GM19238 (cell line): ENCODE results near the gene CDH12.
"Not testable (repeated sequence)": the region's sequence is repeated elsewhere in the genome, so short reads cannot be mapped to it uniquely, and the experiment has no call there.

Source experiments
- DNase-seq: peaks from one replicate; pipeline ENCODE4 v3.0.0; 2011; ENCODE audit warnings: low spot score; ENCODE audit not compliant: insufficient read length

CDH12 gene

GRCh38 chr5:22651355-22651754 lies 201.8 kb downstream of the CDH12 start:
- no peak for DNase-seq

DNA sequence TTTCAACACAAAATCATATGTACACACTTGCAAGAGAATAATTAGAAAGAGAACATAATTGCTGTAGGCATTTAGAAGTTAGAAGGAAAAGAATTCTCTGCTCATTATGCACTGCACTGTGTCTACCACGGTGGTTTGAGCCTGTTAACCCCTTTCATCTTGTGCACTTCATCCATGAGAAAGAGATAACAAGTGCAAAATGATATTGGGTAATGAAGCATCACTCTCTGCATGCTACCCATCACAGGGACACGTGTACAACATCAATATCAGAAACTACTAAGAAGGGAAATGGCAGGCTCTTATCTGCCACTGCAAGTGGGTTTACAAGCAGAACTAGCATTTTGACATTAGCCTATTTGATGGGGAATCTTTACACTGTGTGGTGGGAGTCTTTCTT lies 202.6 kb downstream of the CDH12 start:
- DNase-seq: no peak

DNA sequence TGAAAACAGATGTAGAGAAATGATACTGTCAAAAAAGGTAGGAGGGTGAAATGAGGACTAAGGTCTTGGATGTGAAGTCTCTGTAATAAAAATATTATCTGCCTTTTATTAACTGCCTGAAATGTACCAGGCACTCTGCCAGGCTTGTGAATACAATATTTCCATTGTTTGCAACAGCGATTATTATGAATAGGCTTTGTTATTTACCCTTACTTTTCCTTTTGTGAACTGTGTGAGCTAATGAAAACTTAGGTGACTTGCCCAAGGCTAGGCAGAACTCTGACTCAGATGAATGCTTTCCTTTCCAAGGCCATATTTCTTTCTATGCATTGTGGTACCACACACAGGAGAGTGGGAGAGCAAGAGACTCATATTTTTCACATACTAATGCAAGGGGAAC lies 204.1 kb downstream of the CDH12 start:
- DNase-seq: no peak

GRCh38 chr5:22644859-22645258 lies 208.3 kb downstream of the CDH12 start:
- DNase-seq: no peak

DNA sequence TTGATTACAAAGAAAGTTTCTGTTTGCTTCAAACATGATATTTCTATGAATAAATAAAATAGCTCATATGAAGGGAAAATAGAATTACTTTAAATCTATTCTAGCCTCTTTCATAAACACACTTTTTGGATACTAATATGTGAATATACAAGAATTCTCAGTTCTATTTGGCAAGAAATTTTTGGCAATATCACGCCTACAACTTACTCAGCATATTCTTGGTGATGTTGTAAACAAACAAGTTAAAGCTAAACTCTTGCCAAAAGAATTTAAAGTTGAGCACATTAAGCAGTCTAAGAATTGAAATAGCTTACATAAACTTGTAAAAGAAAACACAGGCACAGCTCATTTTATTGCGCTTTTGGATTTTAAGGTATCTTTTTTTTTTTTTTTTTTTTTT lies 209.8 kb downstream of the CDH12 start:
- DNase-seq: no peak

DNA sequence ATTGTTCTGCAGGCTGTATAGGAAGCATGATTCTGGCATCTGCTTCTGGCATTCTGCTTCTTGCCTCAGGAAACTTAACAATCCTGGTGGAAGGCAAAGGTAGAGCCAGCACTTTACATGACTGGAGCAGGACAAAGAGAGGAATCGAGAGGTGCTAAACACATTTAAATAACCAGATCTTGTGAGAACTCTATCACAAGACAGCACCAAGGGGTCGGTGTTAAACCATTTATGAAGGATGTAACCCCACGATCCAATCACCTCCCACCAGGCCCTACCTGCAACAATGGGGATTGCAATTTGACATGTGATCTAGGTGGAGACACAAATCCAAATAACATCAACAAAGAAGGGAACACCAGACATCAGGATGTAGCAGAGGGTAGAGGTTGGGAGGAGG lies 221.5 kb downstream of the CDH12 start:
- no peak for DNase-seq

DNA sequence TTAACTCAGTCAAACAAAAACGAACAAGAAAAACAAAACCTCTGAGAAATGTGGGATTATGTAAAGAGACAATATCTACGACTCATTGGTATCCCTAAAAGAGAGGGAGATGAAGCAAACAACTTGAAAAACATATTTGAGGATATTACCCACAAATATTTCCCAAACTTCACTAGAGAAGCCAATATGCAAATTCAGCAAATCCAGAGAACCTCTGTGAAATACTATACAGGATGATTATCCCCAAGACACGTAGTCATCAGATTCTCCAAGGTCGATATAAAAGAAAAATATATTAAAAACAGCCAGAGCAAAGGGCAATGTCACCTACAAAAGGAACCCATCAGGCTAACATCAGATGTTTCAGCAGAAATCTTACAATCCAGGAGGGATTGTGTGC lies 226.1 kb downstream of the CDH12 start:
- DNase-seq: no peak

GRCh38 chr5:22625451-22625850 lies 227.7 kb downstream of the CDH12 start:
- no peak for DNase-seq

DNA sequence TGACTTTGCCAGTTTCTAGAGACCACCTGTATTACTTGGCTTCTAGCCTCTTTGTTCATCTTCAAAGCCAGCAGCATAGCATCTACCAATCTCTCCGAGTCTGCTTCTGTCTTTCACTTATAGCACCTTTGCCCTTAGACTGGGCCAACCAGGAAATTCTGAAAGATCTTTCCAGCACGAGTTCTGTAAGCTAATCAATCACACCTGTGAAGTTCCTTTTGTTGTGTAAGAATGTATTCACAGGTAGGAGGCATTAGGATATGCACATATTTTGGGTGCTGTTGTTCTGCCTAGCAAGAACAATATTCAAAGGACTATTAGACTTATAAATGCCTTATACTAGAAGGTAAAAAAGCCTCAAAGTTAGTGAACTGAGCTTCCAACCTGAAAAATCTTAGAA lies 232.1 kb downstream of the CDH12 start:
- no peak for DNase-seq

GRCh38 chr5:22615964-22616363 lies 237.2 kb downstream of the CDH12 start:
- DNase-seq: no peak

DNA sequence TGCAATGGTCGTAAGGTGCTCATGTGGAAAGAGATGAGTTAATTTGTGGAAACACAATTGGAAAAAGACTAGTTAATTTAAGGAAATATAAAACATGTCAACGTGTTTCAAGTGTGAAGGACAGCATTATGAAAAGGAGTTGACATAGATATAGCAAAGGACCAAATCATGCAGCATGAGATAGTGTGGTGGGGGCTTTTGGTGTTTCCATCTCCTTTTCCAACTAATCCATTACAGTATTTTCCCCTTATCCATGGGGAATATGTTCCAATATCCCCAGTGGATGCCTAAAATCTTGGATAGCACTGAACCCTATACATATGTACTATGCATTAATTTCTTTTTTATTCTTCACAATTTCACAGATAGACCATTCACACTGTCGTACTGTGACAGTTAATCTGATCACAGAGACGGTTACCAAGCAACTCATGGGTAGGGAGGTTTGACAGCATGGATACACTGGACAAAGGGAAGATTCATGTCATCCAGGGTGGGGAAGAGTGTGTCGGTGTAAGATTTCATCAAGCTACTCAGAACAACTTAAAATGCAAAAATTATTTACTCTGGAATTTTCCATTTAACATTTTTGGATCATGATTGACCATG lies 238.6 kb downstream of the CDH12 start:
- DNase-seq: no peak

- no peak for DNase-seq
Measured at GRCh38 chr5:22612928-22613327, 240.2 kb downstream of the CDH12 start.

GRCh38 chr5:22611327-22611726 lies 241.8 kb downstream of the CDH12 start:
- no peak for DNase-seq

DNA sequence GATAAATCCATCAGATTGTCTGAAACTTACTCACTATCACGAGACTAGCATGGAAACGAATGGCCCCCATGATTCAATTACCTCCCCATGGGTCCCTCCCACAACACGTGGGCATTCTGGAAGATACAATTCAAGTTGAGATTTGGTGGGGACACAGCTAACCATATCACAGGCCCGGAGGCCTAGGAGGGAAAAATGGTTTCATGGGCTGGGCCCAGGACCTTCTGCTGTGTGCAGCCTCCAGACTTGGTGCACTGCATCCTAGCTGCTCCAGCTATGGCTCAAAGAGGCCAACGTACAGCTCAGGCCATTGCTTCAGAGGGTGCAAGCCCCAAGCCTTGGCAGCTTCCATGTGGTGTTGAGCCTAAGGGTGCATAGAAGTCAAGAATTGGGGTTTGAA lies 245.6 kb downstream of the CDH12 start:
- not testable (repeated sequence) for DNase-seq

DNA sequence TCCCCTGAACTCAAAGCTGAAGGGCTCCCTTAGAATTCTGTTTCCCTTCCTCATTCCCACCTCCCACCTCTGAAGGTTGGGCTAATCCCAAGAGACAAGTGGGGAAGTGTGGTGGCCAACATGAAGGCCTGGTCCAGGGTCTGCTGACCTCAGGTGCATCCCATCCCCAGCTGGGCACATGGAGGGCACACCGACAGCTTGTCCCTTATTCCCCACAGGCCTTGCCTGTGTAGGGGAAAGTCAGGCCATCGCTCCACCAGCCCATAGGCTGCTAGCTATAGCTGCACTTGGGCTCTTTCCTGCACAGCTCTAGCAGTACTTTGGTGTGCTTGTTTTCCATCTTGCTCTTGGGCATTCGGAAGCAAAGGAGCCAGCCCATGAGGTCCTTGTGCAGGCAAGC lies 247.7 kb downstream of the CDH12 start:
- DNase-seq: no peak

DNA sequence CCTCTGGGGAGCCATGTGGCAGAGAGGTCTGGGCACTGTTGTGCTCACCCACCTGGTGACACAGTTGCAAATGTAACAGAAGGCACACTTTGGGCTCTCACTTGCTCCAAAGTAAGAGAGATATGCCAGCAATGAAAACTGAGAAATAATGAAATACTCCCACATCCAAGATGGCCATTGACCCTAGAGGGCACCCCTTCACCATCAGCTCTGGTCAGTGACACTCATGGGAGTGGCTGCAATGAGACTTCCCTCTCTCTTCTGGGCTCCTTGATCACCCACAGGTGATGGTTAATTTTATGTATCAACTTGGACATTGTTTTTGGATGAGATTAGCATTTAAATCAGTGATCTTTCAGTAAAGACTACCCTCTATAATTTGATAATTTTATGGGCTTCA lies 248.4 kb downstream of the CDH12 start:
- DNase-seq: no peak

DNA sequence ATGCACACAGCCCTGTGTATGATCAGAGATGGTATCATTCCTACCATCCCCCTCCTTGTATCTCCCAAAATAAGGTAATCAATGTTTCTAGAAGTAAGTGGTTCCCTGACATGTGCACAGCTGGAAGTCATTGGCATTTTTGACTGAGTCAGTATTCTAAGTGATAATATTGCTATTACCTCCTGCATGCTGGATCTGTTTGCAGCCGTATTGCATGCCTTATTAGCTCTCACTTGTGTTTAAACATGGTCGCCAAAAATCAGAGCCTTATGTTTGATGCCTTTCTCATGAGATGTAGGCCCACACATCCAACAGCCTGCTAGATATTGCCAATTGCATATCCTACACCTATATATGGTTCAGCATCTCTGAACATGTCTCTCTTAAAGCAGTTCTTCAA lies 254.3 kb downstream of the CDH12 start:
- no peak for DNase-seq

DNA sequence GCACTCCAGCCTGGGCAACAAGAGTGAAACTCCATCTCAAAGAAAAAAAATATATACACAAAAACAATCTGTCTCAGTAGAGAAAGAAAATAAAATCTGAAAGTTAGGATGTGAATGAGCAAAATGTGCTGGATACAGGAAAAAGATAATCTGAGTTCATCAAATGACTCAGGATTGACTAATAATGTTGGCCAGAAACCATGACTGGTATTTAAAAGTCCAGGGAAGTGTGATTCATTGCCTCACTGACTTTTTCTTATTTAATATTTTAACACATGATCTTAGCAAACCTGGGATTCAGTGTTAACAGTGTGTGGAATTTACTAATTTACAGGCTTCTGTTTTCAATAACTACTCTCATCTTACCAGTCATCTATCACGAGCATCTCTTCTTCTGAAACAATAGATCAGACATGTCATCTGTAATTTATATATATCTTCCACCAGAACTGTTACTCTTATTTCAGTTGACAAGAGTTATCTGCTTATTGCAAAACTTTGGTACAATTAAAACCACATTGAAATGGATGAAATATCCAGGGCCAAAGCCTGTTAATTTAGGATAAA lies 256.7 kb downstream of the CDH12 start:
- no peak for DNase-seq

DNA sequence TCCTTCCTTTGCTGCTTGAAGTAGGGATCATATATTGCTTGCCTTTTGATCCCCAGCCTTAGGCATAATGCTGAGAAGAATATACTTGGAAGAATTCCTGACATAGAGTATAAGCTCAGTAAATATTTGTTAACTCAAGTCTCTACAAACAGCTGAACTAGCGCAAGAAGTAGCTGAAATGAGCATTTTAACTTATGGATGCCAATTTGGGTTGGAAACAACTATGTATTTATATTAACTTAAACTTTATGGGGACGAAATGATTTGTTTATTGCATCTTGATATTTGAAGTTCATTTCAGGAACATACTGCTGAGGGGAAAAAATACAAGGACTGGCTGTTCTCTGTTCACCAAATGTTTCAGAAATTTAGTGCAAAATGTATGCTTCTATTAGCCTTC lies 258.7 kb downstream of the CDH12 start:
- no peak for DNase-seq

- DNase-seq: no peak
Measured at GRCh38 chr5:22593592-22593991, 259.6 kb downstream of the CDH12 start.

DNA sequence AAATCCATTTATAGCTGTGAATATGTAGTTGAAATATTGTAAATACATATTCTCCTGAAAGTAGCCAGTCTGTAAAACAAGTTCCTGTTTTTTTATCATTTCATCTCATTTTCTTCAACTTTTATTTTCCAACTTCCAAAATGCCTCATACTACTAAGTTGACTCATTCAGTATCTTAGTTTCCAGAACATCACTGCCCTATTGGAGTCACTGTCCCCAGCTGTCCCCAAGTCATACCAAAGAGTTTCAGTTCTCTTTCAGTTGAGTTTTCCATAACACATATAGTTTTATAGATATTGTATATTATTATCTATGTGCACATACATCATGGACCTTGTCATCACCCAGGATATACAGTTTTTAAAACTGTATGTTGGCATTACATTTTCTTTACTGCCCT lies 261.7 kb downstream of the CDH12 start:
- DNase-seq: no peak

DNA sequence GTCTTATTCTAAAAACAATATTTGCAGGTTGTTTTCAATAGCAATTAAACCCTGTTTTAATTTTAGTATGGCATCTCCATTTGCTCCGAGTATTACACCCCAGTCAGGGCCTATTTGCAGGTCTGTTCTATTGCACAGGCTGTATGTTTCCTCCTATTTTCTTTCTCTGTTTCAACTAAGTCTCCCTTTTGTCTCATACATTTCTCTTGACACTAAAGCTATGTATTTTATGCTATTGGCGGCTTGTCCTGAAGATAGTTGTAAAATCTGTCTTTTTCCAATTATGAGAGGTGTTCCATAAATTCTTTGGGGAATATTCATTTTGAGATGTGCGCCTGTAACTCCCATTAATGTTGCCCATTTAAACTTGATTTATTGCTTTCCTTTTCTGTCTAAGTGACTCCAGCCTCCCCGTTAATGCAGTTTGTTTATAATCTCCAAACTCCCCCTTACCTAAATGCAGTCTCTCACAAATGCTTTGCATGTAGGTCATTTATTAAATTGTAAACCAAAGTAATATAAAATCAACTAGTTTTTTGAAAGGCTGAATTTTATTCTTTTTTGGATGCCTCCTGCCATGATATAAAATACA lies 262.4 kb downstream of the CDH12 start:
- DNase-seq: no peak

GRCh38 chr5:22577711-22578110 lies 275.4 kb downstream of the CDH12 start:
- no peak for DNase-seq
